Panc1 (cell line): ENCODE data around the gene ZNF462. TPM values are rescaled to one million over a fixed set of nuclear protein-coding genes. Genes with fewer than 3 reads are reported as not detected.

ENCODE experiments used
- ATAC-seq: fragments of 200-7000 bp; cut with Tn5 transposase; 2 replicates; pipeline ENCODE4 v1.9.1; 2020; ENCODE audit warnings: mild to moderate bottlenecking, moderate library complexity
- BruUV-seq: library from RNA; stranded (reverse); fragments of 400-500 nt; replicated peaks from 2 replicates; lab custom pipeline; 2021; lab: Mats Ljungman, UMichigan
- CTCF ChIA-PET: fragments of 300-600 bp; sonication (Branson Sonifier 250); formaldehyde crosslinking; loops from one replicate; lab custom pipeline; 2022; ENCODE audit warnings: antibody characterized with exemption; lab: Charles Lee
- POLR2A ChIA-PET: fragments of 300-600 bp; sonication (Branson Sonifier 250); formaldehyde crosslinking; loops from one replicate; lab custom pipeline; 2022; ENCODE audit warnings: antibody characterized with exemption; lab: Charles Lee
- DNase-seq: peaks from one replicate; pipeline ENCODE4 v3.0.0-alpha.2; 2010; ENCODE audit warnings: low read depth, low spot score
- H3K27ac ChIP-seq: 2 replicates; pipeline ENCODE4 v1.5.1; 2011; ENCODE audit warnings: mild to moderate bottlenecking, low read length, inconsistent platforms
- H3K27me3 ChIP-seq: fragments of 200-500 bp; sonication (Bioruptor generic); 2 replicates; pipeline ENCODE4 v1.6.0; 2014; ENCODE audit warnings: low read length, inconsistent platforms; ENCODE audit not compliant: control insufficient read depth, insufficient read depth
- H3K36me3 ChIP-seq: fragments of 200-500 bp; sonication (Bioruptor generic); 2 replicates; pipeline ENCODE4 v1.5.1; 2014; ENCODE audit warnings: inconsistent platforms, mild to moderate bottlenecking, low read length, moderate library complexity; ENCODE audit not compliant: control insufficient read depth, insufficient read depth
- H3K4me1 ChIP-seq: 2 replicates; pipeline ENCODE4 v1.5.1; 2011; ENCODE audit warnings: inconsistent platforms, mild to moderate bottlenecking, low read length, moderate library complexity; ENCODE audit not compliant: control insufficient read depth, insufficient read depth
- H3K4me3 ChIP-seq, 2 experiments: 2 replicates each; pipeline ENCODE4 v1.5.1; 2011 to 2012; ENCODE audit warnings: low read depth in 2 of 2, low read length in 2 of 2, mild to moderate bottlenecking in 2 of 2, inconsistent platforms in 1 of 2, moderate library complexity in 1 of 2
- H3K9me3 ChIP-seq: fragments of 200-500 bp; sonication (Bioruptor generic); 2 replicates; pipeline ENCODE4 v1.5.1; 2014; ENCODE audit warnings: low read depth, mild to moderate bottlenecking, inconsistent platforms, low read length, moderate library complexity; ENCODE audit not compliant: control insufficient read depth, insufficient read depth
- CTCF ChIP-seq: fragments of 450-650 bp; IDR thresholded peaks from 2 replicates; pipeline ENCODE4 v1.5.1; 2017; ENCODE audit warnings: mild to moderate bottlenecking
- POLR2AphosphoS5 ChIP-seq: IDR thresholded peaks from 2 replicates; pipeline ENCODE4 v1.6.1; 2012; ENCODE audit warnings: mild to moderate bottlenecking, low read depth, low read length, moderate library complexity
- REST ChIP-seq, 2 experiments: IDR thresholded peaks; 2 replicates each; pipeline ENCODE4 v1.6.1; 2011 to 2012; ENCODE audit warnings: low read depth in 2 of 2, control low read depth in 1 of 2, low read length in 1 of 2, mild to moderate bottlenecking in 1 of 2, moderate library complexity in 1 of 2; ENCODE audit not compliant: insufficient read depth in 1 of 2
- SIN3A ChIP-seq: IDR thresholded peaks from 2 replicates; pipeline ENCODE4 v1.6.1; 2012; ENCODE audit warnings: low read depth, mild to moderate bottlenecking, low read length, moderate library complexity, borderline replicate concordance; ENCODE audit not compliant: insufficient read depth
- TCF7L2 ChIP-seq: IDR thresholded peaks from 2 replicates; pipeline ENCODE4 v1.6.1; 2011; ENCODE audit warnings: mild to moderate bottlenecking, low read depth, low read length, inconsistent platforms
- in situ Hi-C: cut with HindIII; loops from 2 replicates; pipeline ENCODE4 v1.10.0; 2016; ENCODE audit warnings: low sequenced_read_pairs, low pct_unique_long_range_greater_than_20kb
- intact Hi-C: fragments of 100-400 bp; cut with micrococcal nuclease; formaldehyde crosslinking; loops from one replicate; pipeline ENCODE4 v1.10.0; 2022; ENCODE audit not compliant: unreplicated experiment
- total RNA-seq: library from RNA; stranded (reverse); gene quantifications from one replicate; pipeline ENCODE4 v1.2.1, GENCODE V29; 2021; ENCODE audit not compliant: unreplicated experiment

The ZNF462 gene
- total RNA-seq, 1 experiment from 2014 or later, result 34.8 TPM

- no peak overlapping the region for H3K27ac ChIP-seq
- no peaks in the 10 kb centered on the region for H3K9me3 ChIP-seq
- BruUV-seq, result no TSS peak
- no peaks in the 10 kb centered on the region for H3K4me1 ChIP-seq
- no peak overlapping the region for H3K4me3 ChIP-seq
- in situ Hi-C loops (no loop called here), intact Hi-C loops (no loop called here)
- DNase-seq (no peak), ATAC-seq (no peak)
- TF ChIP-seq TCF7L2 (no peak), SIN3A (no peak), CTCF (no peak), REST (IDR thresholded peaks at IDR 0.05; ENCODE audit: insufficient read depth in 1 of 2, low read depth in 2 of 2, low read length in 1 of 2) (no peak), POLR2AphosphoS5 (no peak)
- ChIA-PET POLR2A (no interaction called here), CTCF (no interaction called here)
- H3K36me3 ChIP-seq, result no peaks in the 10 kb centered on the region
- H3K27me3 ChIP-seq, result no peaks in the 10 kb centered on the region
These were observed 99.8 kb downstream of the ZNF462 start for GRCh38 chr9:106962615-106963363.

- ChIA-PET POLR2A (no interaction called here), CTCF (no interaction called here)
- Histone ChIP-seq H3K27me3 (no peaks in the 10 kb centered on the region), H3K4me3 (no peak overlapping the region), H3K27ac (no peak overlapping the region), H3K4me1 (no peaks in the 10 kb centered on the region), H3K36me3 (no peaks in the 10 kb centered on the region), H3K9me3 (no peaks in the 10 kb centered on the region)
- ATAC-seq (no peak), DNase-seq (no peak)
- no TSS peak for BruUV-seq
- in situ Hi-C loops (no loop called here), intact Hi-C loops (no loop called here)
- TF ChIP-seq SIN3A (no peak), TCF7L2 (no peak), REST (IDR thresholded peaks at IDR 0.05; ENCODE audit: insufficient read depth in 1 of 2, low read depth in 2 of 2, low read length in 1 of 2) (no peak), POLR2AphosphoS5 (no peak), CTCF (no peak)
These were observed 100.7 kb downstream of the ZNF462 start for GRCh38 chr9:106963684-106964083.
